ENCODE data around the gene AKT3. TPM values are rescaled to one million over a fixed set of nuclear protein-coding genes. Genes with fewer than 3 reads are reported as not detected.

Gene AKT3
- total and polyA plus RNA-seq, 2 of the 8 experiments (the other 6 are each of a cell fraction or from before 2014, with no cell fraction given), result 6.0 to 36.4 TPM

DNA sequence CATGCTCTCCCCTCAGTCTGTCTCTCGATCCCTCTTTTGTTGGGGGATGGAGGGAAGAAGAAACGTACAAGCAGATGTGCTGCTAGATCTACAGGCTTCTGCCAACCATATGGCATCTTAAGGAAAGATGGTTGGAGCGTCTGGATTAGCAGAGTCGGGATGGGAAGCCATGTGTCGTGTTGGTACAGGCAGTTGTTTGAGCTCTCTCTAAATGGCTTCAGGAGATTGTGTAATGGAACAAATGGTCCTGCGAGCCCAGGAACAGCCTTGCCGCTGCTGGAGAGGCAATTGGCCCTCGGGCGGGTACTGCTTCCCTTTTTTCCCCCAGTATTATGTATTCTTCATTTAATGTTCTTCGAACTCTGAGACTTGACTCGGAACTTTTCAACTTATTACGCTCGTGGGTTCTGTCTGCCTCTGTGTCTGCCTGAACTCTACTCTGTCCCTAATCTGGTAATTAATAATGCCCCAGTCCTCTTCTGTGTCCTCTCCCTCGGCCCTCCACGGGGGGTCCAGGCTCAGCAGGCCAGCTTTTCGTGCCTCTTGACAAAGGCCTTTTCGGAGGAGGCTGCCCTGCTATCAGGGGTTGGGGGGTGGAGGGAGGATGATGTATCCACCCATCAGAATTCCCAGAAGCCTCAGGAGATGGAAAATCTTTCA lies 378.9 kb downstream of the AKT3 start (continued):
- TF ChIP-seq SRF (IDR thresholded peaks at IDR 0.05; ENCODE audit: low read depth, low read length), result no peak
- no peak for TF ChIP-seq CREB1 (IDR thresholded peaks at IDR 0.05)
- TF ChIP-seq GTF2F1 (IDR thresholded peaks at IDR 0.05; ENCODE audit: borderline replicate concordance, low read depth, low read length), result no peak
- no peak for TF ChIP-seq KDM5A (IDR thresholded peaks at IDR 0.05; ENCODE audit: low read length)
- no peak for TF ChIP-seq KDM4A (IDR thresholded peaks at IDR 0.05; ENCODE audit: low read depth, low read length, severe bottlenecking)
- no peak for TF ChIP-seq RFX5 (IDR thresholded peaks at IDR 0.05; ENCODE audit: borderline replicate concordance, low read depth, low read length)
- TF ChIP-seq, protein P1, sequence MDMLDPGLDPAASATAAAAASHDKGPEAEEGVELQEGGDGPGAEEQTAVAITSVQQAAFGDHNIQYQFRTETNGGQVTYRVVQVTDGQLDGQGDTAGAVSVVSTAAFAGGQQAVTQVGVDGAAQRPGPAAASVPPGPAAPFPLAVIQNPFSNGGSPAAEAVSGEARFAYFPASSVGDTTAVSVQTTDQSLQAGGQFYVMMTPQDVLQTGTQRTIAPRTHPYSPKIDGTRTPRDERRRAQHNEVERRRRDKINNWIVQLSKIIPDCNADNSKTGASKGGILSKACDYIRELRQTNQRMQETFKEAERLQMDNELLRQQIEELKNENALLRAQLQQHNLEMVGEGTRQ (IDR thresholded peaks at IDR 0.05; ENCODE audit: low read length), result no peak
- no peak for TF ChIP-seq ASH2L (IDR thresholded peaks at IDR 0.05; ENCODE audit: low read length)
- TF ChIP-seq GABPA (IDR thresholded peaks at IDR 0.05; ENCODE audit: borderline replicate concordance, insufficient read depth, low read length), result no peak
- no peak for TF ChIP-seq TCF12 (IDR thresholded peaks at IDR 0.05; ENCODE audit: low read depth, low read length)

Data from H1 (cell line).